SJSA1 (cell line): ENCODE data around the gene RABGAP1L. TPM values are rescaled to one million over a fixed set of nuclear protein-coding genes. Genes with fewer than 3 reads are reported as not detected.
"Not testable (repeated sequence)": the region's sequence is repeated elsewhere in the genome, so short reads cannot be mapped to it uniquely, and the experiment has no call there.

ENCODE experiments used
- DNase-seq, 2 experiments: peaks; one replicate each; pipeline ENCODE4 v3.0.0-alpha.2; 2015 to 2020; ENCODE audit warnings: low spot score in 2 of 2, low read depth in 1 of 2
- H3K27ac ChIP-seq: fragments of 250-450 bp; sonication (Bioruptor Pico); 2 replicates; pipeline ENCODE4 v1.5.1; 2020; ENCODE audit warnings: mild to moderate bottlenecking, moderate library complexity
- H3K27me3 ChIP-seq: fragments of 250-450 bp; sonication (Bioruptor Pico); replicated peaks from 2 replicates; pipeline ENCODE4 v1.5.1; 2020; ENCODE audit warnings: mild to moderate bottlenecking, moderate library complexity
- H3K36me3 ChIP-seq: fragments of 250-450 bp; sonication (Bioruptor Pico); 2 replicates; pipeline ENCODE4 v1.5.1; 2020; ENCODE audit warnings: mild to moderate bottlenecking
- H3K4me1 ChIP-seq: fragments of 250-450 bp; sonication (Bioruptor Pico); replicated peaks from 2 replicates; pipeline ENCODE4 v1.6.1; 2021; ENCODE audit warnings: mild to moderate bottlenecking
- H3K4me3 ChIP-seq: fragments of 250-450 bp; sonication (Bioruptor Pico); 2 replicates; pipeline ENCODE4 v1.5.1; 2020; ENCODE audit warnings: mild to moderate bottlenecking
- H3K9me3 ChIP-seq: fragments of 250-450 bp; sonication (Bioruptor Pico); replicated peaks from 2 replicates; pipeline ENCODE4 v1.5.1; 2020; ENCODE audit warnings: mild to moderate bottlenecking
- total RNA-seq: library from RNA; depleted of rRNA; stranded (reverse); fragments of >200 nt; shearing (Covaris generic); gene quantifications from 2 replicates; pipeline ENCODE4 v1.2.3, GENCODE V29; 2014

Gene RABGAP1L
- total RNA-seq, 1 experiment from 2014 or later = 24.6 TPM

DNA sequence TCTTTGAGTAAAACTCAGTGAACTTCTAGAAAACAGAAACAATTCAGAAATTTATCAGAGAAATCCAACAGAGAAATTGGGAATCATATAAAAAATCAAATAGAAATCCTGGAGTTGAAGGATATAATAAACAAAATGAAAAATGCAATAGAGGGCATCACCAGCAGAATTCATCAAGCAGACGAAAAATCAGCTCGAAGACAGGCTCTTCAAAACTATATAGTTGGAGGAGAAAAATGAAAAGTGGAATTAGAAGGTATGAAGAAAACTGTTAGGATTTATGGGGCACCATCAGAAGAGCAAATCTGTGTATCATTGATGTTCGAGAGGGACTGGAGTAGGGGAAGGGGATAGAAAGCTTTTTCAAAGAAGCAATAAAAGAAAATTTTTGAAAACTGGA lies 167.0 kb downstream of the RABGAP1L start:
- Histone ChIP-seq H3K4me1 (no peaks in the 10 kb centered on the region), H3K9me3 (peaks cover 6% of the 10 kb centered on the region), H3K27me3 (no peaks in the 10 kb centered on the region), H3K4me3 (no peak overlapping the region), H3K27ac (no peak overlapping the region), H3K36me3 (no peaks in the 10 kb centered on the region)
- no peak for DNase-seq

DNA sequence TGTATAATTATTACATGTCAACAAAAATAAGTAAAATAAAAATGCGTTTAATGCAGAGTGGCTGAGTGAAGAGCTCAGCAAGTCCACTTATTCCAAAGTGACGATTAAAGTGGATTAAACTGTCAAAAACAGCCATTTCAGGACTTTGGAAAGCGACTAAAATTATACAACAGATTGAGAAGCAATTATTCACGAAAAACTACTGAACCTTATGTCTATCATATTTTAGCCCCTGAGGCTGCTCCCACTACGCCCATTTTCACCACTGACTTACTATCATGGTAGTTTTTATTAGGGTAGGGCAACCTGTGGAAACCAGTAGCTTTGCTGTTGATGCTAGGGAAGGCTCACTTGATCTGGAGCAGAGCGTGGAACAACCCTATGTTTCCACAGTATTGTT lies 174.1 kb downstream of the RABGAP1L start:
- H3K4me1 ChIP-seq = no peaks in the 10 kb centered on the region
- no peaks in the 10 kb centered on the region for H3K9me3 ChIP-seq
- no peaks in the 10 kb centered on the region for H3K27me3 ChIP-seq
- no peak overlapping the region for H3K4me3 ChIP-seq
- no peak overlapping the region for H3K27ac ChIP-seq
- no peaks in the 10 kb centered on the region for H3K36me3 ChIP-seq
- DNase-seq = no peak

DNA sequence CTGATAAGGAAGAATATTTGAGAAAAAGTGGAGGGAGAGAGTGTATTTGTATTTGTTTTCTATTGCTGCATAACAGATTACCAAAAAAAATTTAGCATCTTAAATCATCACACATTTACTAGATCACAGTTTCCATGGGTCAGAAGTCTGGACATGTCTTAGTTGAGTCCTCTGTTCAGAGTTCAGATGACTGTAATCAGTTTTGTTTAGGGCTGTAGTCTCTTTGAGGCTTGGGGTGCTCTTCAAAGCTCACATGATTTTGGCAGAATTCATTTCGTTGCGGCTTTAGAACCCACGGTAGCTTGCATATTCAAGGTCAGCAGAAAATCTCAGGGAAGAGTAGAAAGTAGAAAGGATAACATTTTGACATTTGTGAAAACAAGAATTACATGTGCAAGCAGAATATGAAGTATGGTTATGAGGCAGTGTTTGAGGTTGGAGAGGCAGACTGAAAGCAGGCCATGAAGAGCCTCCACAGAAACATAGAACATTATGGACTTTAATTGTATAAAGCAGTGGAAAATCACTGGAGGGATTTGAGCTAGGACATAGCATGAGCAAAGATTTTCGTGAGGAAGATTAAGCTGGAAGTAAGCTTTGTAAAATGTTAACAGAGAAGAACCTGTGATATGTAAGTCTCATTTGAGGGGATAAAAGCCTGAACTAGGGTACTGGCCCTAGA lies 177.8 kb downstream of the RABGAP1L start:
- no peak overlapping the region for H3K4me3 ChIP-seq
- no peaks in the 10 kb centered on the region for H3K36me3 ChIP-seq
- no peaks in the 10 kb centered on the region for H3K27me3 ChIP-seq
- H3K27ac ChIP-seq = no peak overlapping the region
- H3K9me3 ChIP-seq = no peaks in the 10 kb centered on the region
- DNase-seq = no peak
- H3K4me1 ChIP-seq = no peaks in the 10 kb centered on the region

DNA sequence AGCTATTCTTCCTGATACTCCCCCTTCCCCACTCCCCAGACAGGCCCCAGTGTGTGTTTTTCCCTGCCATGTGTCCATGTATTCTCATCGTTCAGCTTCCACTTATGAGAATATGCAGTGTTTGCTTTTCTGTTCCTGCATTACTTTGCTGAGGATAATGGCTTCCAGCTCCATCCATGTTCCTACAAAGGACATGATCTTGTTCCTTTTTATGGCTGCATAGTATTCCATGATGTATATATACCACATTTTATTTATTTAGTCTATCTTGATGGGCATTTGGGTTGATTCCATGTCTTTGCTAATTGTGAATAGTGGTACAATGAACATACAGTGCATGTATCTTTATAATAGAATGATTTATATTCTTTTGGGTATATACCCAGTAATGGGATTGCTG lies 181.1 kb downstream of the RABGAP1L start:
- H3K27me3 ChIP-seq, H3K36me3 ChIP-seq, H3K9me3 ChIP-seq, DNase-seq, H3K4me3 ChIP-seq, H3K4me1 ChIP-seq, H3K27ac ChIP-seq: not testable (repeated sequence)

DNA sequence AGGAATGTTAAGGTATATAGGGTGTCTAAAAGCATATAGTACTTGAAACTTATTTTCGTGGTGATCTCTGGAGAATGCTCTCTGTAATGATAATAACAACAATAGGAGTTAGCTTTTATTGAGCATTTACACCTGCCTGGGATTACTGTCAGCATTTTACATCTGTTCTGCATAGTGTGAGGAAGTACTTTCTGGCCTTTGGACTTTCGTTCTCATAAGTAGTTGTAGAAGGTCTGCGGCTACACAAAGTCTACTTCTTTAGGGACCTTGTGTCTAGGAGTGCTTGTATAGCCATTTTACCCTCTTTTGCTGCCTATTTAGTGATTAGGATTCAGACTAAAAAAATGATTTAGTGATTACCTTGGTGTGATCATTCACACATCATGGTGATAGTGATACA lies 184.8 kb downstream of the RABGAP1L start:
- Histone ChIP-seq H3K36me3 (no peaks in the 10 kb centered on the region), H3K4me3 (no peak overlapping the region), H3K4me1 (no peaks in the 10 kb centered on the region), H3K27ac (no peak overlapping the region), H3K9me3 (no peaks in the 10 kb centered on the region), H3K27me3 (no peaks in the 10 kb centered on the region)
- no peak for DNase-seq

DNA sequence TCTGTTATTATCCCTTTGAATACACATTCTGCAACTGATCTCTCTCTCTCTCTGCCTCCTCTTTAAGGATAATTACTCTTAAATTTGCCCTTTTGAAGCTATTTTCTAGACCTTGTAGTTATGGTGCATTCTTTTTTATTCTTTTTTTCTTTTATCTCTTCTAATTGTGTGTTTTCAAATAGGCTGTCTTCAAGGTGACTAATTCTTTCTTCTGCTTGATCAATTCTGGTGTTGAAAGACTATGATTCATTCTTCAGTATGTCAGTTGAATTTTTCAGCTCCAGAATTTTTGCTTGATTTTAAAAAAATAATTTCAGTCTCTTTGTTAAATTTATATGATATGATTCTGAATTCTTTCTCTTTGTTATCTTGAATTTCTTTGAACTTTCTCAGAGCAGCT lies 192.8 kb downstream of the RABGAP1L start:
- Histone ChIP-seq H3K27ac (no peak overlapping the region), H3K4me1 (no peaks in the 10 kb centered on the region), H3K27me3 (no peaks in the 10 kb centered on the region), H3K9me3 (no peaks in the 10 kb centered on the region), H3K4me3 (no peak overlapping the region), H3K36me3 (no peaks in the 10 kb centered on the region)
- no peak for DNase-seq

DNA sequence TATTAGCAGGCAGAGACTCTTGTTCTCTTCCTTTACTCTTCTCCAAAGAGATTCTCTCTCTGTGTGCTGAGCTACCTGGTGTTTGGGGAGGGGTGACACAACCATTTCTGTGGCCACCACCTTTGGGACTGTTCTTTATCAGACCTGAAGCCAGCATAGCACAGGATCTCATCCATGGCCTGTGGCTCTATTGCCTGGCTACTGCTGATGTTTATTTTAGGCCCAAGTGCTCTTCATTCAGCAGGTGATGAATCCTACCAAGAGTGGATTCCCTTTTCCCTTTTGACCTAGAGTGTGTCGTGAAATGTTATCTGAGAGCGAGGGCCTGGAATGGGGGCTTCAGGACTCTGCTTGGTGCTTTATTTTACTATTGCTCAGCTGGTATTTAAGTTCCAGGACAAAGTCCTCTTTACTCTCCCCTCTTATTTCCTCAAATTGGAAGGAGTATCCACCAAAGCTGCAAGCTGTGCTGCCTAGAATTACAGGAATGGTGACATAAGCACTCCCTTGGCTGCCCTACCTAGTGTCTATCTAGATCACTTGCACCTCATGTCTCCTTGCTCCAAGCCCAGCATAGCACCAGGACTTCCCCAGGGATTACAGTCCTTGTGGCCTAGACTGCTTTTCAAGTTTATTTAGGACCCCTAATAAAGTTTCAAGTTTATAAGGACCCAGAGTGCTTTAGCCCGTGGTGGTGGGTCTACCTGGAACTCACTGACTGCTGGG lies 193.7 kb downstream of the RABGAP1L start:
- Histone ChIP-seq H3K27me3 (no peaks in the 10 kb centered on the region), H3K4me1 (no peaks in the 10 kb centered on the region), H3K36me3 (no peaks in the 10 kb centered on the region), H3K4me3 (no peak overlapping the region), H3K27ac (no peak overlapping the region), H3K9me3 (no peaks in the 10 kb centered on the region)
- DNase-seq = no peak

DNA sequence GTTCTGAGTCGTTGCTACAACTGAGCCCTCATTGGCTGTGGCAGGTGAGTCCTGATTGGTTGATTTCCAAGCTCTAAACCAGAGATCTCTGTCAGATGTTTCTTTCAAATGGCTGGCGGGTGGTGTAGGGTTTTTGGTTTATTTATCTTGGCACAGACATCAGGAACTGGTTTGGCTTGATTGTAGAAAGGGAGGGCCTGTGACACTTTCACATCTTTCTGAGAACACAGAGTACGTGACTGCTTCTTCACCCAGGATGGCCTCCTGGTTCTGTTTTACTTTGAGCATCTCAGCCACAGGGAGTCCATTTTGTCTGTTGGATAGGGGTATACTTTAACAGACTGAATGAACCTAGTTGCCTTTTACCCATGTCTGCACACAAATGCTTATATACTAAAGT lies 199.0 kb downstream of the RABGAP1L start:
- Histone ChIP-seq H3K4me3 (no peak overlapping the region), H3K27me3 (no peaks in the 10 kb centered on the region), H3K27ac (no peak overlapping the region), H3K36me3 (no peaks in the 10 kb centered on the region), H3K4me1 (no peaks in the 10 kb centered on the region), H3K9me3 (no peaks in the 10 kb centered on the region)
- no peak for DNase-seq

DNA sequence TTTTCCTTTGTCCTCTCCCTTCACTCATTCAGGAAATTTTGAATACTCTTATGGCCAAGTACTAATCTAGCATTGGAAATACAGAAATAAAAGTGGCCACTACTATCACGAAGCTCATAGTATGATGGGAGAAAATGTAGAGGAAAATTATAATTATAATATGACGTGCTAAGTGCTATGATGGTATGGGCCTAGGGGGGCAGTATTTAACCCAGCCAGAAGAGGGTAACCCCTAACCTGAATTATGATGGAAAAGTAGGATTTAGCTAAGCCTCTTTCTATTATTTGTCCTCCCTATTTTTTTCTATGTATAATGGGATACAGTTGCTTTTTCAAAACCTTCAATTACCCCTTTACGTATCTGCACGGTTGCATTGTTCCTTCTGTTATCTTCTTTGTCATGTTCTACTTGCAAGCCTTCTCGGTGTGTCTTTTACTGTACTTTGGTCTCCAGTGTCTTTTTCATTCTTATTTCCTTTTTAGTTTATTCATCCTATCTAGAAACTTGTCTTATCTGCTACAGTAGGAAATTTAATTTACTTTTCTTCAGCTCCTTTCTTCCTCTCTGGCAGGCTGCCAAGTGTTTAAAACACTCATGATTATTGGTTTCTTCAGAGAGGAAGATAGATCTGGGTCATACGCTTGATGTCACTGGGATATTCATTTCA lies 199.6 kb downstream of the RABGAP1L start:
- no peaks in the 10 kb centered on the region for H3K9me3 ChIP-seq
- H3K36me3 ChIP-seq = no peaks in the 10 kb centered on the region
- H3K4me3 ChIP-seq = no peak overlapping the region
- H3K4me1 ChIP-seq = no peaks in the 10 kb centered on the region
- no peak for DNase-seq
- no peaks in the 10 kb centered on the region for H3K27me3 ChIP-seq
- no peak overlapping the region for H3K27ac ChIP-seq

DNA sequence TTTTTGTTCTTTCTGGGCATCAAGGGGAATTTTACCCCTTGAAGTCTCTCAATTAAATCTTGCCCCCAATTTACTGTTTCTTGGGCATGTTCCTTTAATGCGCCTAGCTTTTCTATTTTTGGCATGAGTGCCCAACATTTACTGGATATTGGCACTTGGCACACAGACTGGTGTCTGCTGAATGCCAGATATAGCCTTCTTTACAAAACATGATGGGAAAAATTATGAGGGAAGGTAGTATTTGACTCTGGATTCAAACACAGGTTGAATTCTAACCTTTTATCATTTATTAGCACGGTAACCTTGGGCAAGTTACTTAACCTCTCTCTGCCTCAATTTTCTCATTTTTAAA lies 200.1 kb downstream of the RABGAP1L start:
- no peak overlapping the region for H3K4me3 ChIP-seq
- no peaks in the 10 kb centered on the region for H3K4me1 ChIP-seq
- H3K9me3 ChIP-seq = no peaks in the 10 kb centered on the region
- no peak overlapping the region for H3K27ac ChIP-seq
- DNase-seq = no peak
- H3K27me3 ChIP-seq = no peaks in the 10 kb centered on the region
- H3K36me3 ChIP-seq = no peaks in the 10 kb centered on the region

DNA sequence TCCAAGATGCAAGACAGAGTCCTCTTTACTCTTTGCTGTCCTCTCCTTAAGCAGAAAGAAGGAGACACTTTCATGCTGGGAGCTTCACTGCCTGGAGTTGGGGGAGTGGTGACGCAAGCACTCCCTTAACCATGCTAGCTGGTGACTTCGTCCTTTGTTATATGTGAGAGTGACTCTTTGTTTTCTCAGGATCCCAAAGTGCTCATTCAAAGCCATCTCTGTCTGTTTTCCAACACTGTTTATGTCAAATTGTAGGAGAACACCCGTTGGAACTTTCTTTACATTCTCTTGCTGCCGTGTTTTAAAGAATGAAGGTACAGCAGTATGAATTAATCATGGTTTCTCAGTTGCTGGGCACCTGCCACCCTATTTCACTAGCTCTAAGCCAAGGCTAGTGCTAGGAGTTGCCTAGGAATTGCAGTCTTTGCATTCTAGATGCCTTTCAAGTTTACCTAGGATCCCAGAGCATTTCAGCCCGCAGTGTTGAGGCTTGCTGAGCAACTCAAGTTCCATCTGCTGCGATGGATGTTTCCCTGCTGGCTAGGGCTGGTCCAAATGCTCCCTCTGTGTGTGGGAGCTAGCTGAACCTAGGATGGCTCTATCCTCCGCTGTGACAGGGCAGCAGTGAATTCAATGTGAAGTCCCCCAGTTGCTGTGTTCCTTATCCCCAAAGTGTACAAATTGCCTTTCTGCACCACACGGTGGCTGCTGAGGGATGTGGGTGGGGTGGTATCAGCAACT lies 205.8 kb downstream of the RABGAP1L start:
- Histone ChIP-seq H3K4me3 (no peak overlapping the region), H3K4me1 (no peaks in the 10 kb centered on the region), H3K9me3 (no peaks in the 10 kb centered on the region), H3K27ac (no peak overlapping the region), H3K36me3 (no peaks in the 10 kb centered on the region), H3K27me3 (no peaks in the 10 kb centered on the region)
- DNase-seq = no peak

DNA sequence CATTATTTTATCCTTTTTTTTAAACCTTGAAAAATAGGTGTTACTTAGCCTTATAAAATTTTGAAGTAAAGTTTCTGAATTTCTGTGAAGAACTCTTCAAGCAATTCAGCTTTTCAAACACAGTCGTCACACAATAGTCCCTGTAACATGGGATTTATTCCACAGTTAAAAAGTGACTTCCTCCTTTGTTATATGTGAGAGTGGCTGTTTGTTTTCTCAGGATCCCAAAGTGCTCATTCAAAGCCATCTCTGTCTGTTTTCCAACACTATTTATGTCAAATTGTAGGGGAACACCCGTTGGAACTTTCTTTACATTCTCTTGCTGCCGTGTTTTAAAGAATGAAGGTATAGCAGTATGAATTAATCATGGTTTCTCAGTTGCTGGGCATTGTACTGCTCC lies 207.6 kb downstream of the RABGAP1L start:
- H3K4me3 ChIP-seq = no peak overlapping the region
- H3K27me3 ChIP-seq = no peaks in the 10 kb centered on the region
- no peaks in the 10 kb centered on the region for H3K36me3 ChIP-seq
- no peaks in the 10 kb centered on the region for H3K4me1 ChIP-seq
- no peaks in the 10 kb centered on the region for H3K9me3 ChIP-seq
- DNase-seq = no peak
- no peak overlapping the region for H3K27ac ChIP-seq

DNA sequence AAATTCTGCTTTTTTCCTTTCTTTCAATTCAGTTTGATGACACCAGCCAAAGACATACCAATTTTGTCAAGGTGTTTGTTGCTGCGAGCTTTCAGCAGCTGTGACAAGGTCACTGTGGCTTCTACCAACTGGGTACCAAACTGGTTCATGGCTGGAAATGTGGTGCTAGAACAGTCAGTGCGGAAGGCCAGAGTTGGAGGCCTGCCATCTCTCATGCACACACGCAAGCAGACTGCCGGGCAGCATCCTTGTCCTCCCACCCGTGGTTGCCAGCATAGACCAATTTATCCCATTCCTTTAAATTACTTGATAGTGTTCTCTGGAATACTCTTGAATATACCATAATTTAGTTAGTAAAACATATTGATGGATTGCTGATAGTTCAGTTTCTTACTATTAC lies 208.6 kb downstream of the RABGAP1L start:
- Histone ChIP-seq H3K4me3 (no peak overlapping the region), H3K9me3 (no peaks in the 10 kb centered on the region), H3K36me3 (no peaks in the 10 kb centered on the region), H3K27ac (no peak overlapping the region), H3K27me3 (no peaks in the 10 kb centered on the region), H3K4me1 (no peaks in the 10 kb centered on the region)
- DNase-seq = no peak

DNA sequence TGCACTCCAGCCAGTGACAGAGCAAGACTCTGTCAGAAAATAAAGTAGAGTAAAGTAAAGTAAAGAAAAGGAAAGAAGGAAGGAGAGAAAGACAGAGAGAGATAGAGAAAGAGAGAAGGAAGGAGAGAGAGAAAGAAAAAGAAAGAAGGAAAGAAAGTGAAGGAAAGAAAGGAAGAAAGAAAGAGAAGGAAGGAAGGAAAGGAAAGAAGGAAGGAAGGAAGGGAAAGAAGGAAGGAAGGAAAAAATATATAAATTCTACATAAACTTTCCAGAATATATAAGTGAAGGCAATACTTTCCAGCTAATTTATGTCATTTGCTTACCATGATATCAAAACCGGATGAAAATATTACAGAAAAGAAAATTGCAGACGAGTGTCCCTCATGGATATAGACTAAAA lies 216.7 kb downstream of the RABGAP1L start:
- H3K36me3 ChIP-seq = no peaks in the 10 kb centered on the region
- no peaks in the 10 kb centered on the region for H3K27me3 ChIP-seq
- DNase-seq = no peak
- no peak overlapping the region for H3K4me3 ChIP-seq
- no peaks in the 10 kb centered on the region for H3K9me3 ChIP-seq
- H3K27ac ChIP-seq = no peak overlapping the region
- H3K4me1 ChIP-seq = no peaks in the 10 kb centered on the region
